Right cardiac atrium (tissue), 5 donors: ENCODE measurements around the gene MAPKBP1. TPM values are rescaled to one million over a fixed set of nuclear protein-coding genes. Genes with fewer than 3 reads are reported as not detected.

ENCODE experiments used
- ATAC-seq, 2 donors: fragments of 200-7000 bp; cut with Tn5 transposase; one replicate each; pipeline versions ENCODE4 v1.8.0 to v1.9.1; 2020; ENCODE audit warnings: moderate library complexity in 2 of 2, mild to moderate bottlenecking in 1 of 2
- DNase-seq, 3 donors: peaks; one replicate each; pipeline ENCODE4 v3.0.0-alpha.2; 2020
- H3K27ac ChIP-seq: one replicate; pipeline ENCODE4 v1.5.1; 2013; ENCODE audit warnings: mild to moderate bottlenecking, low read length, control low read depth, moderate library complexity
- H3K27me3 ChIP-seq: one replicate; pipeline ENCODE4 v1.6.1; 2013; ENCODE audit not compliant: control insufficient read depth, insufficient read depth
- H3K4me1 ChIP-seq: one replicate; pipeline ENCODE4 v1.6.1; 2013; ENCODE audit warnings: low read length; ENCODE audit not compliant: control insufficient read depth, insufficient read depth
- H3K4me3 ChIP-seq: one replicate; pipeline ENCODE4 v1.5.1; 2013; ENCODE audit warnings: low read length, control low read depth
- H3K9me3 ChIP-seq: one replicate; pipeline ENCODE4 v1.6.1; 2013; ENCODE audit warnings: low read length; ENCODE audit not compliant: control insufficient read depth
- WGBS: extraction: QIAGEN DNeasy Blood & Tissue Kit; methylation state at CpG from one replicate; pipeline ENCODE4 v1.1.7; 2013; 5-methylcytosine and 5-hydroxymethylcytosine counted together
- intact Hi-C, 4 donors: fragments of 100-400 bp; cut with DNase I; formaldehyde crosslinking; loops; one replicate each; pipeline versions ENCODE4 v1.11.0 to v1.14.0; 2022 to 2023
- polyA plus RNA-seq: library from polyadenylated mRNA; stranded (reverse); fragments of 200-250 nt; gene quantifications from one replicate; pipeline ENCODE4 v1.2.3, GENCODE V29; 2013
- total RNA-seq, 4 donors: library from RNA; stranded (reverse); fragmentation: NEBNext Ultra II Directional; extraction: Animal tissue kit (Norgen Biotek cat#: 25700); gene quantifications; one replicate each; pipeline ENCODE4 v1.2.1, GENCODE V29; 2021
- donor health status: healthy with polysubstance abuse.
- donor health status: DM: no; HTN: yes; CAD: no.
- donor health status: DM: no; HTN: no; CAD: no.
- donor health status: DM: no; HTN: yes; CAD: no; lungs with severe emphysema.
- donor health status: DM: yes; HTN: yes; CAD: no.

The MAPKBP1 gene
- total and polyA plus RNA-seq, 5 donors: 11.2 to 20.4 (median 19.2) TPM

DNA sequence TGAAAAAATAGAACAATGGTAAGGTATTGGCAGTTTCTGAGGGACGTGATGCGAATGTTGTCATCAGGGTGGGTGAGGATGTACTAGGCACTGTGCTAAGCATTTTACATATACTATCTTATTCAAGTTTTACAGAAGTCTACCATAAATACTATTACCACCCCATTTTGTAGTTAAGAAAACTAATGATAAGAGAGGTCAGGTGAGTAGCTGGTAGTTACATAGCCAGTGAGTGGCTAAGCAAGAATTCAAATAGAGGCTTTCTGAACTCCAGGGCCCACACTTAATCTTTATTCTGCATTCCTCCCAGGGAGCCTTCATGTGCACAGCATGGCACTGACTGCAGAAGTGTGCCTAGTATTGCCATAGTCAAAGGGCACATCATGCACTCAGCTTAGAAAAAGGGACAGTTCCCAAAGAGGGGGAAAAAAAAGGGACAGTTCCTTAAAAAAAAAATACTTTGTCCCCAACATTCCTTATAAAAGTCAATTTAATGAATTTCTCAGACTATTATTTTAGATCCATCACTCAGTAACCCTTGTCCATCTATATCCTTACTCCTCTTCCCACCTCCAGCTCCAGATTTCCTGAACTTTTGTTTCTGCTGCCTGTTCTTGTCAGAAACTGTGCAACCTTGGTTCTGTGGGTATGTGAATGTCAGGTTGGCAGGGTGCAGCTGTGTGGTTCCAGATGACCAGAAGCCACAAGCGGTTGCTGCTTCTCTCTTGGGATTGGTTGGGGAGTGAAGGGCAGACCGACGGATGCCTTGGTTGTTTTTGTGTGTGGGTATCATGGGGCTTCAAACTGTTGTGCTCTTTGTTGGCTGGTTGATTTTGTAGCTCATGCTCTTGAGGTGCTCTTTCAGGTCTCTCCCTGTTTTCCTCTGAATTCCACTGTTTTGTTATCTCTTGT is 8.3 kb downstream of the MAPKBP1 start:
- 92% methylated on average over 5 of the region's 5 CpGs for WGBS
- peaks cover 2% of the 10 kb centered on the region for H3K4me1 ChIP-seq
- H3K27ac ChIP-seq: no peak overlapping the region
- DNase-seq: no peak
- intact Hi-C loops: no loop called here
- no peaks in the 10 kb centered on the region for H3K27me3 ChIP-seq
- H3K9me3 ChIP-seq: no peaks in the 10 kb centered on the region
- no peak overlapping the region for H3K4me3 ChIP-seq
- ATAC-seq: no peak

DNA sequence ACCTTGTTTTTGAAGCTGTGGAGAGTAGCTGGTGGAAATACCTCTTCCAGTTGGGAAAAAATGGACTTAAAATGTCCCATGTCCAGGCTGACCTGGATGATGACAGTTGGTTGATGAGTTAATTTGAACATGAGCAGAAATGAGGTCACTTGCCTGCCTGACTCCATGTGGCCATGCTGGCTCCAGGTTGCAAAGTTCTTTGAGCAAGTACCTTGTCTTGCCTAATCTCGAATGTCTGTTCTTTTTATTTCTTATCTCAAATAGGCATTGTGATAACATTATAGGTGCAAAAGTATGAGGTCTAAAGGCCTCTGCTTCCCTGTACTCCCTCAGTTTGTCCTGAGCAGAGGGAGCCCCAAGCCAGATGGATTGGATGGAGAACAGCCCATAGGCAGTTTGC is 9.0 kb downstream of the MAPKBP1 start:
- Histone ChIP-seq H3K4me1 (peaks cover 2% of the 10 kb centered on the region), H3K27ac (no peak overlapping the region), H3K9me3 (no peaks in the 10 kb centered on the region), H3K27me3 (no peaks in the 10 kb centered on the region), H3K4me3 (no peak overlapping the region)
- no peak for ATAC-seq
- DNase-seq: no peak
- intact Hi-C loops: no loop called here
- WGBS: 67% methylated on average over 1 of the region's 1 CpG

DNA sequence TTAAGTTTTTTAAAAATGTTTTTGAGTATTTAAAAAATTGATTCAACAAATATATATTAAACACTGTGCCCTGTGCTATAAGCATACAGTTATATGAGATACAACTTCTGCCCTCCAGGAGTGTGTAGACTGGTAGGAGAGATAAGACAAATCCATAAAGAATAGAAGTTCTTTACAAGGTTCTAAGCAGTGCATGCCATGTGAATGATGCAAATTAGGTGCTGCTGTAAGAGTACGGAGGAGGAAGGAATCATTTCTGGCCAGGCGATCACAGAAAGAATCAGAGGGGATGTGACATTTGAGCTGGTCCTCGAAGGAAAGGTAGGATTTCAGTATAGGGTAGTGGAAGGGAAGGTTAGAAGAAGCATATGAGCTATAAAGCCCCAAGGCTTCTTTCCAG is 14.0 kb downstream of the MAPKBP1 start:
- Histone ChIP-seq H3K27me3 (no peaks in the 10 kb centered on the region), H3K4me1 (peaks cover 17% of the 10 kb centered on the region), H3K4me3 (no peak overlapping the region), H3K27ac (no peak overlapping the region), H3K9me3 (no peaks in the 10 kb centered on the region)
- no peak for DNase-seq
- no peak for ATAC-seq
- intact Hi-C loops: no loop called here
- 89% methylated on average over 3 of the region's 3 CpGs for WGBS

DNA sequence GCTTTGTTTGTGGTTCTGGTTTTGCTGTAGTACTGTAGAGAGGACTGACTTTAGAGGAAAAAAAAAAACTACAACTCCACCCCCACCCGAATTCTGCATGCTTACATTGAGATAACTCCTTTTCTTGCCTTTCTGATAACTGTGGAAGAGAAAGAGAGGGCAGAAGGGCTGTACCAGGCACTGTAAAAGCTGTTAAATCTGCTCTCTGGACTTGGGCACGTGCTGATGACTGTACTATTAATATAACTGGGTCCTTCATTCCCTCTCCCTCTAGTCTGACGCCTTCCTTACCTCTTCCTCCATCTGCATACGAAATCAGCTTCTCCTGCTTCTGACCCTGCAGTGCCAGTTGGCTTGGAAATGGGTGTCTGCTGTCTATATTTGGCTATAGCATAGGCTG is 15.0 kb downstream of the MAPKBP1 start:
- Histone ChIP-seq H3K4me1 (peaks cover 17% of the 10 kb centered on the region), H3K27ac (no peak overlapping the region), H3K9me3 (no peaks in the 10 kb centered on the region), H3K27me3 (no peaks in the 10 kb centered on the region), H3K4me3 (no peak overlapping the region)
- intact Hi-C loops: no loop called here
- ATAC-seq (peak; percentile 45 to 57), DNase-seq (no peak)
- WGBS: 56% methylated on average over 4 of the region's 4 CpGs

DNA sequence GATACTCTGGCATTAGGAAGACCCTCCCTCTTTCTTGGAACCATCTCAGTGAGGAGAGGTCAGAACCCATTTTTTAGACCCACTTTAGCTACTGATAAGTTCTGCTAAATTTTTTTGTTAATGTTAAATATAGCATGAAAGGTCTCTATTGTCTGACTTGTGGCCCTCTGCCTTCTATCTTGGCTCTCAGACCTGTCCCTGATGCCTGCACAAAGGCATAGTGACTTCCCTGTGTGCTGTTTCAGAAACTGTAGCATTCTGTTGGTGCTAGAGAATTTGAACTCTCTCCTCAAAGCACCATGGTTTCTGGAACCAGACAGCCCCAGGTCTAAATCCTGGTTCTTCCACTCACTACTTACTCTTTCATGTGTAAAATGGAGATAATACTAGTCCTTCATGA is 15.4 kb downstream of the MAPKBP1 start:
- Histone ChIP-seq H3K4me1 (peaks cover 17% of the 10 kb centered on the region), H3K27me3 (no peaks in the 10 kb centered on the region), H3K9me3 (no peaks in the 10 kb centered on the region), H3K4me3 (no peak overlapping the region), H3K27ac (no peak overlapping the region)
- ATAC-seq (no peak), DNase-seq (no peak)
- intact Hi-C loops: no loop called here

DNA sequence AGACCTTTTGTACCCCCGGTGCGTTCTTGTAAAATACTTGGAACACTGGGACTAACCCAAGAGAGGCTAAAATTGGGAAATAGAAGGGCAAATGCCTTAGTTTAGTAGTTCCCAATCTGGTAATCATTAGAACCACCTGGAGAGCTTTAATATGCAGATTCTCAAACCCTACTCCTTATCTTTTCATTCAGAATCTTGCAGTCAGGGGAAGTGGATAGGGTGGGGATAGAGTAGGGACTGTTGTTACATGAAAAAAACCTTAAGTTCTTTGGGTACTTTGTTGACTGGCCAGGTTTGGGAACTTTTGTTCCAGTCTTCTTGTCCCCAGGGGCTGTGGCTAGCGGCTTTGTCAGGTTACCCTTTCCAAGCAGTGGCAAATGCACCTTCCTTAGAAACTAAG is 15.9 kb downstream of the MAPKBP1 start:
- no peak overlapping the region for H3K27ac ChIP-seq
- WGBS: 89% methylated on average over 3 of the region's 3 CpGs
- no peak overlapping the region for H3K4me3 ChIP-seq
- H3K4me1 ChIP-seq: peaks cover 17% of the 10 kb centered on the region
- no peaks in the 10 kb centered on the region for H3K9me3 ChIP-seq
- intact Hi-C loops: no loop called here
- DNase-seq (no peak), ATAC-seq (peak in 1 of 2 donors; percentile 34)
- H3K27me3 ChIP-seq: no peaks in the 10 kb centered on the region

DNA sequence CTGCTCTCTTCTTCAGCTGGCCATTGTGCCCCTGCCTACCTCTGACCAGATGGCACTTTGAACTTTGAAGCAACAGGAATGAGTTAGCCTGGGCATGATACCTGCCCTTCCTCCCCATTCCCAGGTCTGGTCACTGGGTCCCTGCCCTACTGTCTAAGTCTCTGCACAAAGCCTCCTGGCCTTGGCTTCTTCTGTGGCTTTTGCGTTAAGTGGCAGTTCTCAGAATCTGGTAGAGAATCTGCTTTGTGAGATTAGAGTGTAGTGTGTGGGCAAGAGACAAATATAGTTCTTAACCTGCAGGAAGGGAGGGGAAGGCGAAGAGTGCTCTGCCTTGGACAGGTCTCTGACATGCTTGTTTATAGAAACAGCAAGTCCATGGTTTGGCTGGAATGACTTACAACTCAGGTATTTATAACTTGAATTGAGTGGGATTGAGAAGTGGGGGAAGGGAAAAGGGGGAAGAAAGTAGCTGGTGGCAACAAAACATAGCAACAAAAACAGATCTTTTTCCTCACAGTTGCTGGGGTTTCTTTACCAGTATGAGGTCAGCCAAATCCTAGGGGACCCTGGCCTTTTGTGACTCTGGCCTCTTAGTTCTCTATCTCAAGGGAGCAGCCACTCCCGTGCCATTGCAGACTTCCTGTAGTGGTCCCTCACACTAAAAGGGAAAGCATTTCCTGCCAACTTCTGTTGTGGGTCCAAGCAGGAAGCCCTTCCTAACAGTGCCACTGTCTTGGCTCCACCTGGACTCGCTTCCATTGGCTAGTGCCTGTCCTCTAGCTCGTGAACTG is 16.7 kb downstream of the MAPKBP1 start:
- Histone ChIP-seq H3K4me1 (peaks cover 17% of the 10 kb centered on the region), H3K9me3 (no peaks in the 10 kb centered on the region), H3K4me3 (no peak overlapping the region), H3K27ac (peak overlapping the region; percentile 5), H3K27me3 (no peaks in the 10 kb centered on the region)
- ATAC-seq (peak; percentile 70 to 83), DNase-seq (peak in 2 of 3 donors; percentile 49 to 66)
- intact Hi-C loops: no loop called here
- WGBS: 37% methylated on average over 5 of the region's 5 CpGs

DNA sequence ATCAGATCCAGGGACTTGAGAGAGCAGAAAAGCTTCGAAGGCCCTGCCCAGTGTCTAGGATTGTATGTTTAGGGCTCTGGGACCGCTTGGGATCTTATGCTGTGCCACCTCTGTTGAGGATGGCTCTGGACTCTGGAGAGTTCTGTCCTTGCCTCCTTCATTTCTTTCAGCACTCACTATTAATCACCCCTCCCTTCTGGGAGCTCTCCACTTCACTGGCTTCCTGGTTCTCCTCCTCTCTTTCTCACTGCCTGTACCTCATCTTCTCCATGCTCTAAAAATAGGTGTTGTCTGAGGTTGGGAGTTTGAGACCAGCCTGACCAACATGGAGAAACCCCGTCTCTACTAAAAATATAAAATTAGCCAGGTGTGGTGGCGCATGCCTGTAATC is 17.3 kb downstream of the MAPKBP1 start:
- Histone ChIP-seq H3K27me3 (no peaks in the 10 kb centered on the region), H3K9me3 (no peaks in the 10 kb centered on the region), H3K4me3 (no peak overlapping the region), H3K27ac (peak overlapping the region; percentile 5), H3K4me1 (peaks cover 17% of the 10 kb centered on the region)
- WGBS: 82% methylated on average over 4 of the region's 4 CpGs
- intact Hi-C loops: no loop called here
- DNase-seq (no peak), ATAC-seq (peak in 1 of 2 donors; percentile 34)

DNA sequence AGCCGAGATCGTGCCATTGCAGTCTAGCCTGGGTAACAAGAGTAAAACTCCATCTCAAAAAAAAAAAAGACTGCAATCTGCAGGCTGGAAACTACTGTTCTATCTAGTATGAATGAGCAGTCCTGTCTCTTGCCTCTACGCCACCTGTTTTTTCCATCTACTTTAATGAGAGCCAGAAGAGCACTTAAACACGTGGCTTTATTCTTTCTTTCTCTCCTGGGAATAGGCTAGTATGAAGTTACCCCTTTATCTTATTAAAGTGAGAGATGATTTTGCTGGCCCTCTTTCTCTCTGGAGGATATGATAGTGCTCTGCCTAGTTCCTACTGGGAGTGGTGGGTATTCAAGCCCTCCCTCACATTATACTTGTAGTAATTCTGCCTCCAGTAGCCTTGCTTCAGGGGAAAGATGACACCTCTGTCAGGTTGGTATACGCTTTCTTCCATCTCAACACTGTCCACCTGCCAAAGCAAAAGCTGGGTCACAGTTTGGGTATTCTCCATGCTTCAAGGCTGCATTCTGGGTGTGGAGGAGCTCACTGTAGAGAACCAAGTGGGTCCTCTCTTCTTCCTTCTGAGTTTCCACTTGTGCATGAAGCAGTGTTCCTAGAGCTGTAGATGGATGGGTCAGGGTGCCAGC is 17.8 kb downstream of the MAPKBP1 start:
- H3K4me1 ChIP-seq: peaks cover 17% of the 10 kb centered on the region
- no peaks in the 10 kb centered on the region for H3K9me3 ChIP-seq
- H3K4me3 ChIP-seq: no peak overlapping the region
- ATAC-seq: no peak
- H3K27ac ChIP-seq: no peak overlapping the region
- intact Hi-C loops: no loop called here
- no peaks in the 10 kb centered on the region for H3K27me3 ChIP-seq
- no peak for DNase-seq
- 66% methylated on average over 5 of the region's 5 CpGs for WGBS

DNA sequence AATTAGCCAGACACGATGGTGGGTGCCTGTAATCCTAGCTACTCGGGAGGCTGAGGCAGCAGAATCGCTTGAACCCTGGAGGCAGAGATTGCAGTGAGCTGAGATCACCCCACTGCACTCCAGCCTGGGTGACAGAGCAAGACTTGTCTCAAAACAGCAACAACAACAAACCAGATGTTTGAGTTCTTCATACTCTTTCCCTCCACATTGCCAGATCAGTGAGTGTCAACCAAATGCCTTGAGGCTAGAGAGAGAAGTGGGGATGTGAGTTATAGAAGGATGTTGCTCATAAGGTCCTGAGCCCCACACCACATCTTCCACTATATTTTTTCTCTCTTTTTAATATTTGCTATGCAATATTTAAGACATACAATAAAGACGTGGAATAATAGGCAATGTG is 19.8 kb downstream of the MAPKBP1 start:
- ATAC-seq: no peak
- Histone ChIP-seq H3K27ac (no peak overlapping the region), H3K9me3 (no peaks in the 10 kb centered on the region), H3K4me3 (no peak overlapping the region), H3K27me3 (no peaks in the 10 kb centered on the region), H3K4me1 (peaks cover 22% of the 10 kb centered on the region)
- intact Hi-C loops: no loop called here
- DNase-seq: no peak
- 66% methylated on average over 4 of the region's 4 CpGs for WGBS
